GM21360 (cell line): ENCODE data around the gene MARK3.
A peak's percentile ranks its signal among the peaks of the same experiment; 100 is the strongest.
"Not testable (repeated sequence)": the region's sequence is repeated elsewhere in the genome, so short reads cannot be mapped to it uniquely, and the experiment has no call there.

ENCODE experiments used
- ATAC-seq: cut with Tn5 transposase; IDR thresholded peaks from one replicate; pipeline ENCODE4 v1.9.1; 2021; ENCODE audit warnings: mild to moderate bottlenecking, moderate library complexity; ENCODE audit not compliant: unreplicated experiment

MARK3 gene

GRCh38 chr14:103385152-103385928, at the start of gene MARK3:
TSS of gene MARK3 (plus strand) at chr14:103385415. CDS start at chr14:103386030, 615 bp downstream.
- peak; percentile 87 for ATAC-seq

GRCh38 chr14:103336191-103336590, 49.0 kb upstream of the MARK3 start:
- ATAC-seq: no peak

- no peak for ATAC-seq
Observed at GRCh38 chr14:103337794-103338193, 47.4 kb upstream of the MARK3 start.

GRCh38 chr14:103339561-103339960, 45.7 kb upstream of the MARK3 start:
- no peak for ATAC-seq

- ATAC-seq: no peak
Observed at GRCh38 chr14:103340480-103341212, 44.6 kb upstream of the MARK3 start.

GRCh38 chr14:103341250-103342129, 43.7 kb upstream of the MARK3 start:
- ATAC-seq: no peak

GRCh38 chr14:103343164-103343879, 41.9 kb upstream of the MARK3 start:
- no peak for ATAC-seq

- no peak for ATAC-seq
Observed at GRCh38 chr14:103343905-103344797, 41.1 kb upstream of the MARK3 start.

GRCh38 chr14:103346286-103346685, 38.9 kb upstream of the MARK3 start:
- no peak for ATAC-seq

- ATAC-seq: no peak
Observed at GRCh38 chr14:103347091-103347815, 38.0 kb upstream of the MARK3 start.

GRCh38 chr14:103348154-103348553, 37.1 kb upstream of the MARK3 start:
- ATAC-seq: no peak

GRCh38 chr14:103349982-103350381, 35.2 kb upstream of the MARK3 start:
- no peak for ATAC-seq

GRCh38 chr14:103353362-103353761, 31.9 kb upstream of the MARK3 start:
- ATAC-seq: no peak

GRCh38 chr14:103354141-103354540, 31.1 kb upstream of the MARK3 start:
- ATAC-seq: no peak

- ATAC-seq: no peak
Observed at GRCh38 chr14:103356024-103356682, 29.1 kb upstream of the MARK3 start.

- not testable (repeated sequence) for ATAC-seq
Observed at GRCh38 chr14:103357552-103357951, 27.7 kb upstream of the MARK3 start.

- ATAC-seq: no peak
Observed at GRCh38 chr14:103360548-103360947, 24.7 kb upstream of the MARK3 start.

GRCh38 chr14:103361867-103362266, 23.3 kb upstream of the MARK3 start:
- no peak for ATAC-seq
